Fibroblast of villous mesenchyme (primary cell): ENCODE data around the gene BEND5. TPM values are rescaled to one million over a fixed set of nuclear protein-coding genes. Genes with fewer than 3 reads are reported as not detected.

Experiments used
- DNase-seq: peaks from one replicate; pipeline ENCODE4 v3.0.0-alpha.2; 2010; ENCODE audit warnings: low read depth
- H3K4me3 ChIP-seq: 2 replicates; pipeline ENCODE4 v1.5.1; 2011; ENCODE audit warnings: low read depth, mild to moderate bottlenecking, low read length
- total RNA-seq: library from RNA; depleted of rRNA; stranded (reverse); fragments of >200 nt; gene quantifications from 2 replicates; pipeline ENCODE4 v1.2.3, GENCODE V29; 2012
- TF ChIP-seq, protein P1 (sequence below): IDR thresholded peaks from 2 replicates; pipeline ENCODE4 v1.5.1; 2012; ENCODE audit warnings: low read depth, mild to moderate bottlenecking, low read length; ENCODE audit not compliant: insufficient read depth

The BEND5 gene
- total RNA-seq, 1 donor: not detected

DNA sequence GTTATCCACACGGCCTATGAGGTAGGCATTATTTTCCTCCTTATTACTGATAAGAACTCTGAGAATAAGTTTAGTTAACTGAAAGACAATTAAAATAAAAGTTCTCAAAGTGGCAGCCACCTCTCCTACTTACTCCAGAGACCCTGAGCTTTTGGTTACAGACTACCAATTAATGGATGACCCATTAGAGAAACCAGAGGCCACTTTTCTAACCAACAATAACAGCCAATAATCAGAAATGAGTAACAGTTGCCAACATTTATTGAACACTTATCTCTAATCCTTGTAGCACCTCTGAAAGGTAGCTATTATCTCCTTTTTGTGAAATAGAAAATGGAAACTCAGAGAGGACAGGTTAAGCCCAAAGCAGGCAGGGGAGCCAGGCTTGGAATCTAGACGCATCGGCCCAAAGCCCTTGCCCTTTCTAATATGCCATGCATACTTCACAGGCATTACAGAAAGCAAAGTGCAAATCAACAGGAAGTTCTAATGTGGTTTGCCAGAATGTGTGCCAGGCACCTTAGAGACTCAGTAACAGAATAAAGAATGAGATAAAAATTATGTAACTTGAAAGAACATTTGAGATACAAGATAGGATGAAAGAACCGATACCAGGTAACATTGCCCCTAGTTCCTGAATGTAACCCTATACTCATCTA is 50.0 kb downstream of the BEND5 start:
- no peak for DNase-seq
- no peak overlapping the region for H3K4me3 ChIP-seq
- TF ChIP-seq, protein P1, sequence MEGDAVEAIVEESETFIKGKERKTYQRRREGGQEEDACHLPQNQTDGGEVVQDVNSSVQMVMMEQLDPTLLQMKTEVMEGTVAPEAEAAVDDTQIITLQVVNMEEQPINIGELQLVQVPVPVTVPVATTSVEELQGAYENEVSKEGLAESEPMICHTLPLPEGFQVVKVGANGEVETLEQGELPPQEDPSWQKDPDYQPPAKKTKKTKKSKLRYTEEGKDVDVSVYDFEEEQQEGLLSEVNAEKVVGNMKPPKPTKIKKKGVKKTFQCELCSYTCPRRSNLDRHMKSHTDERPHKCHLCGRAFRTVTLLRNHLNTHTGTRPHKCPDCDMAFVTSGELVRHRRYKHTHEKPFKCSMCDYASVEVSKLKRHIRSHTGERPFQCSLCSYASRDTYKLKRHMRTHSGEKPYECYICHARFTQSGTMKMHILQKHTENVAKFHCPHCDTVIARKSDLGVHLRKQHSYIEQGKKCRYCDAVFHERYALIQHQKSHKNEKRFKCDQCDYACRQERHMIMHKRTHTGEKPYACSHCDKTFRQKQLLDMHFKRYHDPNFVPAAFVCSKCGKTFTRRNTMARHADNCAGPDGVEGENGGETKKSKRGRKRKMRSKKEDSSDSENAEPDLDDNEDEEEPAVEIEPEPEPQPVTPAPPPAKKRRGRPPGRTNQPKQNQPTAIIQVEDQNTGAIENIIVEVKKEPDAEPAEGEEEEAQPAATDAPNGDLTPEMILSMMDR: no peak

DNA sequence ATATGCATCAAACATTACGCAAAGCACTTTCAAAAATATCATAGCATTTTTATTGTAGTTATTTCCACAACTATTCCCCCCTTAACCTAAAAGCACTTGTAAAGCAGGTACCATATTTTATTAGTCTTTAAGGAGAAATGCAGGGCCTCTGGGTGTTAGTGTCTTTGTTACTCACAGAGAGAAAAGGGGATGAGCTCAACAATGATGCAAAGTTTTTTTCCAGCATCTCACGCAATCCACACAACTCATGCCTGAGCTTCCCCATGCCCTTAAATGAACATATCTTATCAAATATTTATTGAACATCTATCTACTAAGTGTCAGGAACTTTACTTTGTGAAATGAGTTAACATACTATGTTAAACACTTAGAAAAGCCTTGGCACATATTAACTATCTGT is 50.6 kb downstream of the BEND5 start:
- no peak overlapping the region for H3K4me3 ChIP-seq
- DNase-seq: no peak
- TF ChIP-seq, protein P1: no peak

DNA sequence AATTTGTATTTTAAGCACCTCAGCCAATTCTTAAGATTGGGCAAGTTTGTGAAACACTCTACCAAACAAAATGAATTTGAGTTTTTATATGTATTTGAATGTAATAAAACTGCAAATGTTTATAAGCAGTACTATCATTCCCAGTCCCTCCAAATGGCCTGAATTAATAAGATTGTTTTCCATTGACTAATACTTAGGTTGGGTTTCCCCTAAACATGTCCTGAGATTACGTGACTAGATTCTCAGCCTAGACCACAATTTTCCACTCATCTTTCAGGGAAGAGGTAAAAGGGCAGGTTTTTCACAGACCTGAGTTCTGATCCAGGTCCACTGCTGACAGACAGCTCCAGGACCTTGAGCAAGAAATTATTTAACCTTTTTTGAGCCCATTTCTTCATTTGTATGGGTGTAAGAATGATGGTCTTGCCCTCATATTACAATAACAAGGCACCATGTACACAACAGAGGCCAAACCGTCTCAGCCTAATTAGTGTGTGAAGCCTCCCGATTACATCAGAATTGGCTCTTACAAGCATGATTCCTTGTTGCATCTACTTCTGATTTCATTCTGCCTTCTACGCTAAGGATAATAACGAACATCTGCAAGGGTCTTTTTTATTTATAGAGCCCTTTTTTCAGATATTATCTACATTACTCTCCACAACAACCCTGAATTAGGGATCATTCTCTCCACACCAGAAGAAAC is 51.2 kb downstream of the BEND5 start:
- DNase-seq: no peak

DNA sequence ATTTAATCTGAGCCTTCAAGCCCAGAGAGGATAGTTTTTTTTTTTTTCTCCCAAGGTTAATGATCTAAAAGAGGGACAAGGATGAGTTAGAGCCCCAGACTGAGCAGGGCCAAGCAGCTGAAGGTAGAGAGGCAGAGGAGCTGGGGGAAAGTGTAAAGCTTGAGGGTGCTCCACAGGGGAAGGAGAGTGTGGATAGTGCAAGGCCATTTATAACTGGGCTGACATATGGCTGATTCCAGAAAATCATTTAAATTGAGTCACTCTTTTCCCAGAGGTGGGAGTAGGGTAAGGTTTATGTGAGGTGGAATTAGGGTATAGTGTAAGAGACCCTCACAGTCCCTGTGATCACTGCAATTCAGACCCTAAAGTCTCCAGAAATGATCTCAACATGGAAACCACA is 55.8 kb downstream of the BEND5 start:
- DNase-seq: no peak
- H3K4me3 ChIP-seq: no peak overlapping the region
- TF ChIP-seq, protein P1: no peak

More for the DNA sequence above, 51.2 kb downstream of the BEND5 start:
- no peak overlapping the region for H3K4me3 ChIP-seq
- TF ChIP-seq, protein P1: no peak

DNA sequence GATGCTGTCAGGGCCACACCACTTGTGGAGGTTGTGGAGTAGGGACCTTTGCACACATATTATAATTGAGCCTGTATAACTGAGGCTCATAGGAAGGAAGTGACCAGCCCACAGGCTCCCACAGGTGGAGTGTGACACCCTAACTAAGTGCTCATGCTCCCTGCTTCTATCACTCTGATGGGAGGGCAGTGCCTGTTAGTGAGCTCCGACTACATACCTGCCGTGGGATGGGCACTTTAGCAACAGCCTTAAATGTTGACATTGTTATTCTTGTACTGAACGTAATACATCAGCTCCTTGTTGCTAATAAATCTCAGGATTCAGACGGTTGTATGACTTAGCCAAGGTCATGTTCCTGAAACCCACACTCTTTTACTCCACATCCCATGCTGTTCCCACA is 58.0 kb downstream of the BEND5 start:
- TF ChIP-seq, protein P1: no peak
- no peak for DNase-seq
- no peak overlapping the region for H3K4me3 ChIP-seq

DNA sequence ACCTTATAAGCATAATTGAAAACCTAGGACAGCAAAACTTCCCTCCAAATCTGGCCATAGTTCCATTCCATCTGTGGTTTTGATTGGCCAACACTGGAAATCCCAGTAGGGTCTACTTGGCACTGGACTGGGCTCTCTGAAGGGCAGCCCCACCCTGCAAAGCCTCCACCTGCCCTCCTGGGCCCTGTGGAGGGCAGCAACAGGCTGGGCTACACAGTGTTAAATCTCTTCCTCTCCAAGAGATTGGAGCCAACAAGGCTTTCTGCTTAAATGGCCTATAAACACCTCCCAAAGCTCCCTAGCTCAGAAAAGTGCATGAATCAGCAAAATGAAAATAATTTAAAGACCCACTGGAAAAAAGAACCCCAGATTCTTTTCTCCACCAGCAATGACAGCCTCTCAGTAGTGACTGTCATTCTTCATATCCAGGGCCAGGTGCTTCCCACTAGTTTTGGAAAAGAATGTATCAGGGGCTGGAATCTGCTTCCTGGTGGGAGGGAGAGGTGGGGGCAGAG is 58.5 kb downstream of the BEND5 start:
- DNase-seq: no peak
- TF ChIP-seq, protein P1: no peak
- no peak overlapping the region for H3K4me3 ChIP-seq
